K562 (cell line): ENCODE data around the gene ADGRE2. TPM values are rescaled to one million over a fixed set of nuclear protein-coding genes. Genes with fewer than 3 reads are reported as not detected.

Experiments used
- ATAC-seq: fragments of 200-7000 bp; cut with Tn5 transposase; 3 replicates; pipeline ENCODE4 v1.9.1; 2020; ENCODE audit warnings: moderate library complexity
- BruUV-seq: library from RNA; stranded (reverse); fragments of 400-500 nt; replicated peaks from 2 replicates; lab custom pipeline; 2021; lab: Mats Ljungman, UMichigan
- CTCF ChIA-PET: fragments of 300-600 bp; formaldehyde crosslinking; extraction: SDS; loops from one replicate; lab custom pipeline; 2021; ENCODE audit warnings: low intra/inter-chr PET ratio; lab: Yijun Ruan, JAX
- POLR2A ChIA-PET: fragments of 300-600, 350-650 bp; sonication (Branson Sonifier 250); formaldehyde crosslinking; extraction: SDS; loops from one replicate; lab custom pipeline; 2021; ENCODE audit warnings: antibody characterized with exemption, inconsistent platforms; lab: Yijun Ruan, JAX
- DNase-seq, 4 experiments: peaks; one replicate each; pipeline versions ENCODE4 v3.0.0 to v3.0.0-alpha.2; 2011 to 2018; ENCODE audit warnings: low spot score in 3 of 4, mixed read lengths in 3 of 4; ENCODE audit errors: extremely low read depth in 1 of 4
- FAIRE-seq: peaks from 2 replicates; lab custom pipeline; 2011; peaks lifted over from hg19 to GRCh38; lab: Jason Lieb, UNC
- H2AFZ ChIP-seq: 2 replicates; pipeline ENCODE4 v1.6.0; 2011; ENCODE audit warnings: low read depth, low read length, control low read depth, inconsistent platforms
- H3K27ac ChIP-seq: fragments of 200-600 bp; 3 replicates; pipeline ENCODE4 v1.8.0; 2011; ENCODE audit warnings: low read depth, mild to moderate bottlenecking, control low read depth, inconsistent platforms, low read length, moderate library complexity, mixed read lengths; ENCODE audit errors: extremely low read depth
- H3K27me3 ChIP-seq, 2 experiments: fragments of 300-600 bp in 1 of 2; 2 replicates in 1 of 2; 3 replicates in 1 of 2; pipeline versions ENCODE4 v1.6.0 to v1.8.0; 2011; ENCODE audit warnings: inconsistent platforms in 2 of 2, low read length in 2 of 2, mild to moderate bottlenecking in 1 of 2, mixed read lengths in 1 of 2, moderate library complexity in 1 of 2; ENCODE audit not compliant: control insufficient read depth in 2 of 2, insufficient read depth in 2 of 2
- H3K36me3 ChIP-seq: fragments of 300-600 bp; 3 replicates; pipeline ENCODE4 v1.8.0; 2011; ENCODE audit warnings: mild to moderate bottlenecking, low read length, inconsistent platforms; ENCODE audit not compliant: control insufficient read depth, insufficient read depth
- H3K4me1 ChIP-seq, 2 experiments: fragments of 200-600 bp in 1 of 2; replicated peaks in 1 of 2; 2 replicates in 1 of 2; 3 replicates in 1 of 2; pipeline versions ENCODE4 v1.5.1 to v1.8.0; 2011; ENCODE audit warnings: inconsistent platforms in 2 of 2, low read length in 2 of 2, mild to moderate bottlenecking in 1 of 2, mixed read lengths in 1 of 2, moderate library complexity in 1 of 2; ENCODE audit not compliant: control insufficient read depth in 2 of 2, insufficient read depth in 2 of 2
- H3K4me2 ChIP-seq: 2 replicates; pipeline ENCODE4 v1.6.1; 2011; ENCODE audit warnings: low read length, control low read depth, inconsistent platforms, mixed read lengths; ENCODE audit not compliant: insufficient read depth
- H3K4me3 ChIP-seq: fragments of 200-600 bp; sonication (generic), shearing (Covaris generic); 2 replicates; pipeline ENCODE4 v1.5.1; 2016; ENCODE audit warnings: control low read depth, inconsistent platforms
- H3K79me2 ChIP-seq: fragments of 200-600 bp; 3 replicates; pipeline ENCODE4 v1.8.0; 2011; ENCODE audit warnings: low read length, inconsistent platforms; ENCODE audit not compliant: control insufficient read depth, insufficient read depth
- H3K9ac ChIP-seq, 2 experiments: 2 replicates each; pipeline versions ENCODE4 v1.6.0 to v1.6.1; 2011; ENCODE audit warnings: low read depth in 2 of 2, low read length in 2 of 2, control low read depth in 1 of 2, inconsistent platforms in 1 of 2, mild to moderate bottlenecking in 1 of 2, mixed read lengths in 1 of 2; ENCODE audit not compliant: insufficient read depth in 1 of 2
- H3K9me1 ChIP-seq: one replicate; pipeline ENCODE4 v1.6.0; 2011; ENCODE audit warnings: inconsistent platforms, mild to moderate bottlenecking, low read length, moderate library complexity; ENCODE audit not compliant: control insufficient read depth, insufficient read depth
- H3K9me3 ChIP-seq: replicated peaks from 2 replicates; pipeline ENCODE4 v1.5.1; 2011; ENCODE audit warnings: low read depth, low read length, inconsistent platforms; ENCODE audit not compliant: control insufficient read depth, insufficient read depth
- H4K20me1 ChIP-seq: replicated peaks from 2 replicates; pipeline ENCODE4 v1.6.1; 2011; ENCODE audit warnings: low read length, inconsistent platforms, mixed read lengths; ENCODE audit not compliant: control insufficient read depth, insufficient read depth
- MAFG ChIP-seq: fragments of 450-650 bp; conservative IDR thresholded peaks from 2 replicates; pipeline ENCODE4 v1.6.1; 2016; ENCODE audit warnings: missing genetic modification characterization, missing compliant biosample characterization
- MECOM ChIP-seq: fragments of 250-450 bp; sonication (Bioruptor Pico); IDR thresholded peaks from 2 replicates; pipeline ENCODE4 v1.8.0; 2022; ENCODE audit warnings: inconsistent platforms
- MYNN ChIP-seq, 2 experiments: sonication (generic); formaldehyde crosslinking in 1 of 2; IDR thresholded peaks; 2 replicates each; pipeline versions ENCODE4 v1.5.0 to v1.6.1; 2016 to 2020; ENCODE audit warnings: antibody characterized with exemption in 1 of 2, missing genetic modification reagents in 1 of 2
- NEUROD1 ChIP-seq: fragments of 150-350 bp; IDR thresholded peaks from 2 replicates; pipeline ENCODE4 v1.6.1; 2014; ENCODE audit warnings: borderline replicate concordance, low read length, low read depth; ENCODE audit not compliant: partially characterized antibody
- NR2C1 ChIP-seq, 2 experiments: fragments of 450-650 bp; IDR thresholded peaks; 2 replicates each; pipeline ENCODE4 v1.6.1; 2017; ENCODE audit warnings: mild to moderate bottlenecking in 2 of 2, antibody characterized with exemption in 1 of 2, inconsistent platforms in 1 of 2, missing compliant biosample characterization in 1 of 2, missing genetic modification characterization in 1 of 2
- NR3C1 ChIP-seq: sonication (generic); formaldehyde crosslinking; IDR thresholded peaks from 2 replicates; pipeline ENCODE4 v1.8.1; 2022; ENCODE audit warnings: missing genetic modification reagents
- POLR2G ChIP-seq: fragments of 200-400 bp; formaldehyde crosslinking; IDR thresholded peaks from 2 replicates; pipeline ENCODE4 v1.6.1; 2017; ENCODE audit warnings: low read depth, mild to moderate bottlenecking, antibody characterized with exemption, low read length, moderate library complexity
- RNF2 ChIP-seq: sonication (generic); IDR thresholded peaks from 2 replicates; pipeline ENCODE4 v1.6.1; 2016
- SRSF1 ChIP-seq: fragments of 200-400 bp; formaldehyde crosslinking; IDR thresholded peaks from 2 replicates; pipeline ENCODE4 v1.6.1; 2017; ENCODE audit warnings: mild to moderate bottlenecking, low read depth, low read length, moderate library complexity
- U2AF1 ChIP-seq: fragments of 200-400 bp; formaldehyde crosslinking; optimal IDR thresholded peaks from 2 replicates; pipeline ENCODE3; 2017; ENCODE audit warnings: mild to moderate bottlenecking, low read depth, low read length, moderate library complexity
- ZNF23 ChIP-seq: fragments of 250-450 bp; sonication (Bioruptor Pico); IDR thresholded peaks from 2 replicates; pipeline ENCODE4 v1.4.0; 2020; ENCODE audit warnings: mild to moderate bottlenecking
- WGBS: fragments of 100-300 bp; shearing (Covaris generic); methylation state at CpG from one replicate; pipeline ENCODE4 v1.1.6; 2016; ENCODE audit warnings: low coverage, mixed read lengths; ENCODE audit not compliant: insufficient coverage; ENCODE audit errors: missing lambda C conversion rate; 5-methylcytosine and 5-hydroxymethylcytosine counted together
- in situ Hi-C: fragments of 300-500 bp; cut with MboI; formaldehyde crosslinking; loops from 4 replicates; pipeline ENCODE4 v1.15.0; 2018; ENCODE audit warnings: inconsistent platforms, mixed read lengths
- intact Hi-C: fragments of 100-400 bp; cut with micrococcal nuclease; formaldehyde crosslinking; loops from 2 replicates; pipeline ENCODE4 v1.14.2; 2022
- polyA plus RNA-seq, 8 experiments: library from polyadenylated mRNA; depleted of rRNA in 4 of 8; stranded (reverse) in 5 of 8; unstranded in 3 of 8; fragments of >200 nt; fragmentation: Nextera tagmentation in 2 of 8; fragmentation: Illumina TruSeq in 1 of 8; extraction: Ambion mirVana in 2 of 8; extraction: Trizol in 1 of 8; gene quantifications; 2 replicates each; pipeline versions ENCODE4 v1.2.1 to v1.2.3, GENCODE V29; 2011 to 2014; ENCODE audit warnings: inconsistent platforms in 1 of 8, missing spikeins in 1 of 8
- total RNA-seq, 7 experiments: library from RNA; depleted of rRNA in 6 of 7; stranded (reverse); fragments of >200 nt in 6 of 7; fragmentation: Illumina TruSeq in 2 of 7; extraction: Trizol in 2 of 7; gene quantifications; 2 replicates each; pipeline versions ENCODE4 v1.2.1 to v1.2.3, GENCODE V29; 2011 to 2021; ENCODE audit warnings: low replicate concordance in 1 of 7
- TF ChIP-seq, protein P1 (sequence below): sonication (generic); formaldehyde crosslinking; IDR thresholded peaks from 2 replicates; pipeline ENCODE4 v1.8.0; 2023; ENCODE audit warnings: missing genetic modification reagents, mild to moderate bottlenecking, borderline replicate concordance
- TF ChIP-seq, protein P2 (sequence below), 2 experiments: fragments of 450-650 bp; IDR thresholded peaks; 2 replicates each; pipeline ENCODE4 v1.6.1; 2018; ENCODE audit warnings: mild to moderate bottlenecking in 2 of 2, low read depth in 1 of 2; ENCODE audit not compliant: partially characterized antibody in 2 of 2

The ADGRE2 gene
- total and polyA plus RNA-seq, 9 of the 15 experiments (the other 6 are each of a cell fraction or from before 2014, with no cell fraction given): 4.3 to 17.3 (median 9.8) TPM

DNA sequence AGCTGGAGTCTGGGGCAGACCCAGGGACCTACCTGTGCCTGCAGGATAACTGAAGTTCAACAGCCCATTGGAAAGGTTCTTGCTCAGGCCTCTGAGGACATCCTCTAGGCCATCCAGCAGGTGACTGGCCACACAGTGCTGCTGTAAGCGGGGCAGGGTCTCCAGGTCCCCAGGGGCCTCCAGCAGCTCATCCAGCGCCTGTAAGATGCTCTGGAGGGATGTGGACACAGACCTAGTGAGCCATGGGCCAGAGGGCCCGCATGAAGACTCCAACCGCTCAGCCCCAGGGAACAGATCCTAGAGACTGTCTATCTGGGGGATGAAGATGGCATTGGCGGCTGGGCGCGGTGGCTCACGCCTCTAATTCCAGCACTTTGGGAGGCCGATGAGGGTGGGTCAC lies 14.0 kb downstream of the ADGRE2 start:
- in situ Hi-C loops (no loop called here), intact Hi-C loops (no loop called here)
- H4K20me1 ChIP-seq: no peaks in the 10 kb centered on the region
- H3K79me2 ChIP-seq: no peaks in the 10 kb centered on the region
- H3K27ac ChIP-seq: no peak overlapping the region
- H3K9ac ChIP-seq: no peak overlapping the region
- WGBS: 88% methylated on average over 5 of the region's 9 CpGs
- H3K4me3 ChIP-seq: no peak overlapping the region
- ATAC-seq: no peak
- FAIRE-seq: no peak
- H3K4me1 ChIP-seq: no peaks in the 10 kb centered on the region; a peak in 1 of 5 replicates
- no peaks in the 10 kb centered on the region for H3K9me3 ChIP-seq
- TF ChIP-seq RNF2 (no peak), SRSF1 (no peak), ZNF23 (CRISPR knock-in tag) (no peak), U2AF1 (no peak), MYNN (IDR thresholded peaks at IDR 0.05) (no peak), MYNN (CRISPR knock-in tag; IDR thresholded peaks at IDR 0.05) (no peak), NR2C1 (IDR thresholded peaks at IDR 0.05) (no peak), NR2C1 (tag; IDR thresholded peaks at IDR 0.05) (no peak), NEUROD1 (no peak), POLR2G (no peak), MAFG (tag) (no peak), MECOM (CRISPR knock-in tag) (no peak), NR3C1 (CRISPR knock-in tag) (no peak)
- TF ChIP-seq, protein P1, sequence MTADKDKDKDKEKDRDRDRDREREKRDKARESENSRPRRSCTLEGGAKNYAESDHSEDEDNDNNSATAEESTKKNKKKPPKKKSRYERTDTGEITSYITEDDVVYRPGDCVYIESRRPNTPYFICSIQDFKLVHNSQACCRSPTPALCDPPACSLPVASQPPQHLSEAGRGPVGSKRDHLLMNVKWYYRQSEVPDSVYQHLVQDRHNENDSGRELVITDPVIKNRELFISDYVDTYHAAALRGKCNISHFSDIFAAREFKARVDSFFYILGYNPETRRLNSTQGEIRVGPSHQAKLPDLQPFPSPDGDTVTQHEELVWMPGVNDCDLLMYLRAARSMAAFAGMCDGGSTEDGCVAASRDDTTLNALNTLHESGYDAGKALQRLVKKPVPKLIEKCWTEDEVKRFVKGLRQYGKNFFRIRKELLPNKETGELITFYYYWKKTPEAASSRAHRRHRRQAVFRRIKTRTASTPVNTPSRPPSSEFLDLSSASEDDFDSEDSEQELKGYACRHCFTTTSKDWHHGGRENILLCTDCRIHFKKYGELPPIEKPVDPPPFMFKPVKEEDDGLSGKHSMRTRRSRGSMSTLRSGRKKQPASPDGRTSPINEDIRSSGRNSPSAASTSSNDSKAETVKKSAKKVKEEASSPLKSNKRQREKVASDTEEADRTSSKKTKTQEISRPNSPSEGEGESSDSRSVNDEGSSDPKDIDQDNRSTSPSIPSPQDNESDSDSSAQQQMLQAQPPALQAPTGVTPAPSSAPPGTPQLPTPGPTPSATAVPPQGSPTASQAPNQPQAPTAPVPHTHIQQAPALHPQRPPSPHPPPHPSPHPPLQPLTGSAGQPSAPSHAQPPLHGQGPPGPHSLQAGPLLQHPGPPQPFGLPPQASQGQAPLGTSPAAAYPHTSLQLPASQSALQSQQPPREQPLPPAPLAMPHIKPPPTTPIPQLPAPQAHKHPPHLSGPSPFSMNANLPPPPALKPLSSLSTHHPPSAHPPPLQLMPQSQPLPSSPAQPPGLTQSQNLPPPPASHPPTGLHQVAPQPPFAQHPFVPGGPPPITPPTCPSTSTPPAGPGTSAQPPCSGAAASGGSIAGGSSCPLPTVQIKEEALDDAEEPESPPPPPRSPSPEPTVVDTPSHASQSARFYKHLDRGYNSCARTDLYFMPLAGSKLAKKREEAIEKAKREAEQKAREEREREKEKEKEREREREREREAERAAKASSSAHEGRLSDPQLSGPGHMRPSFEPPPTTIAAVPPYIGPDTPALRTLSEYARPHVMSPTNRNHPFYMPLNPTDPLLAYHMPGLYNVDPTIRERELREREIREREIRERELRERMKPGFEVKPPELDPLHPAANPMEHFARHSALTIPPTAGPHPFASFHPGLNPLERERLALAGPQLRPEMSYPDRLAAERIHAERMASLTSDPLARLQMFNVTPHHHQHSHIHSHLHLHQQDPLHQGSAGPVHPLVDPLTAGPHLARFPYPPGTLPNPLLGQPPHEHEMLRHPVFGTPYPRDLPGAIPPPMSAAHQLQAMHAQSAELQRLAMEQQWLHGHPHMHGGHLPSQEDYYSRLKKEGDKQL (CRISPR knock-in tag): no peak
- TF ChIP-seq, protein P2, sequence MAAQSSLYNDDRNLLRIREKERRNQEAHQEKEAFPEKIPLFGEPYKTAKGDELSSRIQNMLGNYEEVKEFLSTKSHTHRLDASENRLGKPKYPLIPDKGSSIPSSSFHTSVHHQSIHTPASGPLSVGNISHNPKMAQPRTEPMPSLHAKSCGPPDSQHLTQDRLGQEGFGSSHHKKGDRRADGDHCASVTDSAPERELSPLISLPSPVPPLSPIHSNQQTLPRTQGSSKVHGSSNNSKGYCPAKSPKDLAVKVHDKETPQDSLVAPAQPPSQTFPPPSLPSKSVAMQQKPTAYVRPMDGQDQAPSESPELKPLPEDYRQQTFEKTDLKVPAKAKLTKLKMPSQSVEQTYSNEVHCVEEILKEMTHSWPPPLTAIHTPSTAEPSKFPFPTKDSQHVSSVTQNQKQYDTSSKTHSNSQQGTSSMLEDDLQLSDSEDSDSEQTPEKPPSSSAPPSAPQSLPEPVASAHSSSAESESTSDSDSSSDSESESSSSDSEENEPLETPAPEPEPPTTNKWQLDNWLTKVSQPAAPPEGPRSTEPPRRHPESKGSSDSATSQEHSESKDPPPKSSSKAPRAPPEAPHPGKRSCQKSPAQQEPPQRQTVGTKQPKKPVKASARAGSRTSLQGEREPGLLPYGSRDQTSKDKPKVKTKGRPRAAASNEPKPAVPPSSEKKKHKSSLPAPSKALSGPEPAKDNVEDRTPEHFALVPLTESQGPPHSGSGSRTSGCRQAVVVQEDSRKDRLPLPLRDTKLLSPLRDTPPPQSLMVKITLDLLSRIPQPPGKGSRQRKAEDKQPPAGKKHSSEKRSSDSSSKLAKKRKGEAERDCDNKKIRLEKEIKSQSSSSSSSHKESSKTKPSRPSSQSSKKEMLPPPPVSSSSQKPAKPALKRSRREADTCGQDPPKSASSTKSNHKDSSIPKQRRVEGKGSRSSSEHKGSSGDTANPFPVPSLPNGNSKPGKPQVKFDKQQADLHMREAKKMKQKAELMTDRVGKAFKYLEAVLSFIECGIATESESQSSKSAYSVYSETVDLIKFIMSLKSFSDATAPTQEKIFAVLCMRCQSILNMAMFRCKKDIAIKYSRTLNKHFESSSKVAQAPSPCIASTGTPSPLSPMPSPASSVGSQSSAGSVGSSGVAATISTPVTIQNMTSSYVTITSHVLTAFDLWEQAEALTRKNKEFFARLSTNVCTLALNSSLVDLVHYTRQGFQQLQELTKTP (IDR thresholded peaks at IDR 0.05; ENCODE audit: low read depth in 1 of 2, partially characterized antibody in 2 of 2): no peak
- H3K4me2 ChIP-seq: no peak overlapping the region
- H3K27me3 ChIP-seq: no peaks in the 10 kb centered on the region
- POLR2A ChIA-PET: interaction anchor here (1.6 kb wide), 1 partner anchor 12 kb away, joined by 5 read pairs; no protein-coding TSS in a partner anchor
- H3K9me1 ChIP-seq: no peaks in the 10 kb centered on the region
- H2AFZ ChIP-seq: no peak overlapping the region
- BruUV-seq: no TSS peak
- CTCF ChIA-PET: no interaction called here
- no peak for DNase-seq
- peaks cover 68% of the 10 kb centered on the region; the same call in 2 of the 3 replicates for H3K36me3 ChIP-seq
